Measurements from ENCODE around the gene RTP5.

RTP5 gene

DNA sequence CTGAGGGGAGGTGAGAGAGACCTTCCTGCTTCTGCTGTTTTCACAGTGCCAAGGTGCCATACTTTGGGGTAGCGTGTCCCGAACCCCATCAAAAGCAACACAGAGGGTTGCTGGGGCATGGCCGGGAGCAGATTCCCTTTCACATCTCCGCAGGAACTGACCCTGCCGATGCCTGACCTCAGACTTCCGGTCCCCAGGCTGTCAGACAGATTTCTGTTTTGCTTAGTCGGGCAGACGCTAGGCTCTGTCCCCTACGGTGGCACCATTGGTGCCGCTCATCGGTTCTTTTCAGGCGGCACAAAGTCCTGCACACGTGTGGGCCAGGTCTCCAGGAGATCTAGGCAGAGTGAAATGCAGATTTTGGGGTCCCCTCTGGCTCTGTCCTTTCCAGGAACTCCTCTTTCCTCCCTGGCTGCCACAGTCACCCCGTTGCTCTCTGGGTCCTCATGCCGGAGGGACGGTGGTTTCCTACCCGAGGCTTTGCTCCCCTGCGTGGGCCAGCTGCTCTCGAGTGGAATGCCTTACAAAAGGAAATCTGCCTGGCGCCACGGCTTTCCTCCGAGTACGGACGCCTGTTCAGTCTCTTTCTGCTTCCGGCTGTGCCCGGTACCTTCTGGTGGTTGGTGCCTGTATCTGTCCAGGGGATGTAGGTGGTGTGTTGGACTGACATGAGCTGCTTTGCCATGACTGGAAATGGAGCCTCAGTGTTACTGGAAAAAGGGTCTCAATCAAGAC is 39.3 kb downstream of the RTP5 start:
- DNase-seq (ENCODE audit: insufficient read length, low spot score) (no peak), FAIRE-seq (no peak)
- no peak for TF ChIP-seq CTCF (IDR thresholded peaks at IDR 0.05; ENCODE audit: insufficient read depth, missing control alignments)

- DNase-seq (ENCODE audit: insufficient read length, low spot score) (no peak), FAIRE-seq (no peak)
- TF ChIP-seq CTCF (IDR thresholded peaks at IDR 0.05; ENCODE audit: insufficient read depth, missing control alignments) = no peak
Measured at GRCh38 chr2:241909769-241910168, 40.2 kb downstream of the RTP5 start.

DNA sequence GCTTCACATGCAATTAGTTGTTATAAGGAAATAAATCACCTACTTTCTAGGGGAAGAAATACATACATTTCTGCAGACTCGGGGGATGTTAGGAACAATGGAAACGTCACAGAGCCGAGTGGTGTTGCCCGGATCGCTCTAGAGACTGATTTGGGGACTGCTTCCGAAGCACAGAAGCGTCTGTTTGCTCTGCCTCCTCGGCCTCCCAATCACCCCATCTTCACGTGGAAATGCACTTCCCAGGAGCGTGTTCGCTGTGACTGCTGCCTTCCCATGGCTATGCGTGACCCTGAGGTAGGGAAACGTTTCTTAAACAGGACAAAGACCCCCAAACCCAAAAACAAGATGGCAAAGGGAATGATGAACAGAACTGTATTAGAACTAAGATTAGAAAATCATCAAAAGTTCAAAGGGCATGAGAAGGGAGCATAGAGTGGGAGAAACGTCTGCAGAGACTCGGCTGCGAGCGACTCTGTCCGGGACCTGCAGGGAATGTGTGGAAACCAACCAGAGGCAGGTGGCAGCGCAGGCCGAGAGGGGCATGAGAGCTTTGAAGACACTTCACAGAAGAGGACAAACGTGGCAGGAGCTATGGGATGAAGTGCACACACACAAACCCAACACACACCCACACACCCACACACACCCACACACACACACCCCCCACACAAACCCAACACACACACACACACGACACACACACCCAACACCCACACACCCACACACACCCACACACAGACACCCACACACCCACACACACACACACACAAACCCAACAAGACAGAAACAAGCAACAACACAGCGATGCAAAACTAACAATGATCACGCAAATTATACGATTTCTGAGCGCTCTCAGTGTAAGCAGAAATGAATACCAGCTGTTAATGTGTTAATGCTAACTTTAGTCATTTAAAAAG is 41.3 kb downstream of the RTP5 start:
- DNase-seq (ENCODE audit: insufficient read length, low spot score) = no peak
- no peak for FAIRE-seq
- TF ChIP-seq CTCF (IDR thresholded peaks at IDR 0.05; ENCODE audit: insufficient read depth, missing control alignments) = no peak

GRCh38 chr2:241911551-241911950 is 42.0 kb downstream of the RTP5 start:
- no peak for TF ChIP-seq CTCF (IDR thresholded peaks at IDR 0.05; ENCODE audit: insufficient read depth, missing control alignments)
- FAIRE-seq (no peak), DNase-seq (ENCODE audit: insufficient read length, low spot score) (no peak)

DNA sequence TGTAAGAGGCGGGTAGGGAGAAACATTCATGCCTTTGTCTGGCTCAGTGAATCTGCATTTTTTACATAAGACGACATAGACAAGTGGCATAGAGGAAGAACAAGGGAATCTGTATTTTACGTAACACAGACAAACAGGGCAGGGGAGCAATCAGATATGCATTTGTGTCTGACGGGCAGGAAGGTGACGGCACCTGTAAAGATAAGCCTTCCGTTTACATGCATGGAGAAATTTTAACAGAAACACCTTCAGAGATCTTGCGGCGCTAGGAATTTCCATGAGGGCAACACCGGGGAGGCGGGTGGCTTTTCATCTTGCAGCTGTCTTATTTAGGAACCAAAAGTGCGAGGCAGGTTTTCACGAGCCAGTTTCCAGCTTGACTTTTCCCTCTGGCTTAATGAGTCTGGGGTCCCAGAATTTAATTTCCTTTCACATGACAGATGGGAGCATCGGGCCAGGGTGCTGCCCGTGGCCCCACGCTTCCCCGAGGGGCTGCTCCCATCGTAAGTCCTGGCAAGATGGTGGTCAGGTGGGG is 42.6 kb downstream of the RTP5 start:
- DNase-seq (ENCODE audit: insufficient read length, low spot score) = no peak
- FAIRE-seq = no peak
- TF ChIP-seq CTCF (IDR thresholded peaks at IDR 0.05; ENCODE audit: insufficient read depth, missing control alignments) = no peak

- FAIRE-seq (no peak), DNase-seq (ENCODE audit: insufficient read length, low spot score) (no peak)
- TF ChIP-seq CTCF (IDR thresholded peaks at IDR 0.05; ENCODE audit: insufficient read depth, missing control alignments) = no peak
Measured at GRCh38 chr2:241913703-241914102, 44.2 kb downstream of the RTP5 start.

Measured in D721Med (cell line).